Left kidney (tissue), 8 donors: ENCODE data around the gene FANCE. TPM values are rescaled to one million over a fixed set of nuclear protein-coding genes. Genes with fewer than 3 reads are reported as not detected.

ENCODE experiments used
- DNase-seq: peaks from one replicate; pipeline ENCODE4 v3.0.0-alpha.2; 2013
- long read RNA-seq, 8 donors: transcript quantifications; one replicate each; lab custom pipeline, GENCODE V29; 2026
- polyA plus RNA-seq: library from polyadenylated mRNA; unstranded; fragments of 120-200 nt; gene quantifications from one replicate; pipeline ENCODE4 v1.2.1, GENCODE V29; 2013; ENCODE audit not compliant: insufficient read length

FANCE gene, protein sequence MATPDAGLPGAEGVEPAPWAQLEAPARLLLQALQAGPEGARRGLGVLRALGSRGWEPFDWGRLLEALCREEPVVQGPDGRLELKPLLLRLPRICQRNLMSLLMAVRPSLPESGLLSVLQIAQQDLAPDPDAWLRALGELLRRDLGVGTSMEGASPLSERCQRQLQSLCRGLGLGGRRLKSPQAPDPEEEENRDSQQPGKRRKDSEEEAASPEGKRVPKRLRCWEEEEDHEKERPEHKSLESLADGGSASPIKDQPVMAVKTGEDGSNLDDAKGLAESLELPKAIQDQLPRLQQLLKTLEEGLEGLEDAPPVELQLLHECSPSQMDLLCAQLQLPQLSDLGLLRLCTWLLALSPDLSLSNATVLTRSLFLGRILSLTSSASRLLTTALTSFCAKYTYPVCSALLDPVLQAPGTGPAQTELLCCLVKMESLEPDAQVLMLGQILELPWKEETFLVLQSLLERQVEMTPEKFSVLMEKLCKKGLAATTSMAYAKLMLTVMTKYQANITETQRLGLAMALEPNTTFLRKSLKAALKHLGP
- 10.5 TPM for polyA plus RNA-seq
- long read RNA-seq, donor 1, partial matches to known transcripts: 0 of 1 reads
- long read RNA-seq, donor 1, other reads (novel, unspliced or antisense): 0 of 1 reads
- long read RNA-seq, donor 2: 0 reads
- long read RNA-seq, donor 3: 0 reads
- long read RNA-seq, donor 4: 0 reads
- long read RNA-seq, donor 5, partial matches to known transcripts: 0 of 1 reads
- long read RNA-seq, donor 5, other reads (novel, unspliced or antisense): 0 of 1 reads
- long read RNA-seq, donor 6, partial matches to known transcripts: 0 of 1 reads
- long read RNA-seq, donor 6, other reads (novel, unspliced or antisense): 0 of 1 reads
- long read RNA-seq, donor 7, partial matches to known transcripts: 0 of 3 reads
- long read RNA-seq, donor 7, other reads (novel, unspliced or antisense): 0 of 3 reads
- long read RNA-seq, donor 8, partial matches to known transcripts: 0 of 1 reads
- long read RNA-seq, donor 8, other reads (novel, unspliced or antisense): 0 of 1 reads

- peak; percentile 95 for DNase-seq
Observed at GRCh38 chr6:35452183-35453090, at the start of gene FANCE. TSS of gene FANCE (plus strand) at chr6:35452338. CDS start at chr6:35452546, 208 bp downstream.

DNA sequence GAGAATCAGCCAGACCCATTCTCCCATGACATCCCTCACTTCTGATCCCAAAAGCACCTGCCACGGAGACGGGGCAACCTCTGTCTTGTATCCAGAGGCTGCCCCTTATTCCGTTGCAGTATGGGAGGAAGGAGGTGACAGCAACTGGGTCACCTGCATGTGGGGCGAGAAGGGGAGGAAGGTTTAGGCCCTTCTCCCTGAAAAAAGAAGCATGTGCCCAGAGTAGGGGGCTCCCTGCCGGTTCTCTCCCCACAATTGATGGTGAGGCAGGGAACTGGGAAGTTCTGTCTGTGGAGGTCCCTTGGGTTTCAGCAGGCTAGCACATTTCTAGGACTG is 49.3 kb upstream of the FANCE start:
- no peak for DNase-seq

GRCh38 chr6:35403544-35404442 is 48.3 kb upstream of the FANCE start:
- DNase-seq: no peak

DNA sequence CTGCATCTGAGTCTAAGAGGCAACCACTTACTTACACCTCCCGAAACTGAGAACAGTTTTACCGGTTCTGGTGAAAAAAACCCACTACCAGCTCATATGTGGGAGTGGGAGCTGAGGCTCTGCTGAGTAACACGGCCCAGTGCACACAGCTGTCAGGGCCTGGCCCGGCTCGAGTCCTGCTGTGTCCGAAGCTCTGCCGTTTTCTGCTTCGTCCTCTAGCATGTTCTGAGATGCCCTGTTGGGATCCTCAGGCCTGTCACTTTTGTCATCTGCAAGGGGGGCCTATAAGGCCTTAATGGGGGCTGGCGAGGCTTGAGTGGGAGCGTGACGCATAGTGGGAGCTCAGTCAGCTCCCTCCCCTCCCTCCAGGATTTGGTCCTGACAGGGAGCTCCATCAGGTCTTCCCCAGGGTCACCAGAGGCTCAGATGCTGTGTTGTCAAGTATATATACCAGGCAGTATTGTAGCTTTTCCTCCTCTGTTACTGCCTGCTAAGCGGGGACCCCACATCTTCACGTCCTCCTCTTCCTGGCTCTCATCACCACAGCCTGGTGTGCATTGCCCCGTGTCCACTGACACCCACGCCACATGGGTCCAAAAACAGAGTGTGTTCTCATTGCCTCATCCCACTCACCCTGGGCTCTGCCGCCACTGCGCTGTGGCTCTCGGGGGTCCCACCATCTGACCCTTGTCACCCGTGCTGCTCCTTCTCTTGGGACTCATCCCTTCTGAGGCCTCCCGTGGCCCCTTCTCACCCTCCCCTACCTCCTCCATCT is 45.2 kb upstream of the FANCE start:
- DNase-seq: no peak

DNA sequence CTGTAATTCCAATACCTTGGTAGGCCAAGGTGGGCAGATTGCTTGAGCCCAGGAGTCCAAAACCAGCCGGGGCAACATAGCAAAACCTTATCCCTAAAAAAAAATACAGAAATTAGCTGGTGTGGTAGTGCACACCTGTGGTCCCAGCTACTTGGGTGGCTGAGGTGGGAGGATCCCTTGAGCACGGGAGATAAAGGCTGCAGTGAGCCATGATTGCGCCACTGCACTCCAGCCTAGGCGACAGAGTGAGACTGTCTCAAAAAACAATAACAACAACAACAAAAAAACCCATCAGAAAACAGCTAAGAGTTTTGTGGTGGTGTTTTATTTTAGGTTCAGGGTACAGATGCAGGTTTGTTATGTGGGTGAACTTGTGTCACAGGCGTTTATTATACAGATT is 42.9 kb upstream of the FANCE start:
- no peak for DNase-seq

DNA sequence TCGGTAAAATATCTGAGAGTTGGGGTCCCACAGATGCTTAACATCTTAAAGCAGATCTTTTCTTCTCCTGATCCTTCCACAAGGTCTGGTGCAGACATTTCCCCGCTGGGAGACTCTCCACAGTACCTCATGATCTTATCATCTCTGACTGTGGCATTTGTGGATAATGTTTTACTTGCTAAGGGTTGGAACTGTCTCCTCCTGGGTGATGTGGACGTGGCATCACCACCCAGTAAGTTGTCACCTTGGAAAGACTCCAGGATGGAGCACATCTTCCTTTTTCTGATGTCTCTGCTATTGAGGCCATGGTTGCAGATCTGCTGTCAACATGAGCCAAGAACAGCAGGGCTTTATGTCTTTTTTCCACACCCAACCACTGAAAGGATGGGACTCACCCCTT is 42.0 kb upstream of the FANCE start:
- DNase-seq: no peak

DNA sequence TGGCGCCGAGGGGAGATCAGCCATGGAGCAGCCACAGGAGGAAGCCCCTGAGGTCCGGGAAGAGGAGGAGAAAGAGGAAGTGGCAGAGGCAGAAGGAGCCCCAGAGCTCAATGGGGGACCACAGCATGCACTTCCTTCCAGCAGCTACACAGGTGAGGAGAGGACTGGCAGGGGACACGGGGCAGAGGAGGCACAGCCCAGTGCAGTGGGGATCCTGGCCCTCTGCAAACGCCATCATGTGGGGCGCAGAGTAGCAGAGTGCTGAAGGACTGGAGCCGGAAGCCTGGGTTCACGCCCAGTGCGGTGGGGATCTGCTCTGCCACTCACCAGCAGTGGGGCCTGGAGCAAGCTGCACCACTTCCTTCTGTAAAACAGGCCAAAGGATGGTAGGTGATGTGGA is 41.1 kb upstream of the FANCE start:
- no peak for DNase-seq

DNA sequence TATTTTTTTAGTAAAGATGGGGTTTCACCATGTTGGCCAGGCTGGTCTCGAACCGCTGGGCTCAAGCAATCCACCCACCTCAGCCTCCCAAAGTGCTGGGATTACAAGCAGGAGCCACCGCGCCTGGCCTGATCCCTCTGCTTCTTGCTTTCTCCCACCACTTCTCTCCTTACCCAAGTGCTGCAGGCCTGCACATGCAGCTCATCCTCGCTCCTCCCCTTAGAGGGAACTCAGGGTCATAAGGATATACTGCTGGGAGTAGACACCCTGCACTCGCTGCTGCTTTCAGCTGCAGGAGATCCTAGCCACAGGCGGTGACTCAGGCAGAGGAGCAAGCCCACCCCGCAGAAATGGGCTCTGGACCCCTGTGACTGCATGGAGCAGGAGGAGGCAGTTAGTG is 40.0 kb upstream of the FANCE start:
- DNase-seq: no peak

DNA sequence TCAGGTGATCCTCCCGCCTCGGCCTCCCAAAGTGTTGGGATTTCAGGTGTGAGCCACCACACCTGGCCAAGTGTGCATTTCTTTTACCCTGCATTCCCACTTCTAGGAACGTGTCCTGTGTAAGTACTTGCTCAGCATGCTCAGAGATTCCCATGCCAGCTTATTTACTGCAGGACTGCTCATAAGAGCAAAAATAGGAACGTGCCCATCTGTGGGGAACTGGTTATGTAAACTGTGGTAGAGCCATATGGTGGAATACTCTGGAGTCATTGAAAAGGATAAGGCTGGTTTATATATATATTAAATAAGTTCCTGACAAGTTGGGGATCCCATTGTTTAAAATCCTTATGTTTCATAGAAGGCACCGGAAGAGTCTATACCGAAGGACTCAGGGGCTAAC is 38.2 kb upstream of the FANCE start:
- no peak for DNase-seq

DNA sequence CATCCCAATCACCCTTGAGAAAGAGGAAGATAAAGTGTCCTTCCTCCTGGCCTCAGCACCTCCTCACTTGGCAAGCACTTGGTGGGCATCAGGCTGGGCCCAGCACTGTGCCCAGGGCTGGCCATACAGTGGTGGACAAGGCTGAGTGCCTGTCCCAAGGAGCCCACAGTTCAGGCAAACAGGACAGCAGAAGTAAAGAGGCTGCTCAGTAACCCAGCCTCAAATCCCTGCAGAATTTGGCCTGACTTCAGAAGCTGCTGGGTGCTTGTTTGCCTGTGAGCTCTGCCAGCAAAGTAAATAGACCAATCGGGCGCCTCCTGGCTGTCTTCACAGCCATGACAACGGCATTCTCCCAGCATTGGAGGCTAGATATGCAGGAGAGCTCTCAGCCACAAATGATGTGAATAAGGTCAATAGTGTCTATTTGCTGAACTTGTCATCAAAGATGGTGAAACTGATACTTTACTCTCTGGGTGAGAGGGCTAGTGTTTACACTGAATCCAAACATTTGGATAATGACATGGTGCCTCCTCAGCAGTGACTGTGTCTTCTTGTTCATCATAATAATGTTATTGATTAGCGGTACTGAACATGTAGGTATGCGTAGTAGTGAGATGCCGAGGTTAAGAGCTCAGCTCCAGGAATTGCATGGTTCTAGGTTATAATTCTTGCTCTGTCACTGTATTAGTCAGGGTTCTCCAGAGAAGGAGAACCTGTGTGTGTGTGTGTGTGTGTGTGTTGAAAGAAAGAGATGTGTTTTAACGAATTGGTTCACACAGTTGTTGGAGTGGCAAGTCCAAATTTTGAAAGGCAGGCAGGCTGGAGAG is 36.9 kb upstream of the FANCE start:
- DNase-seq: no peak

GRCh38 chr6:35417979-35418661 is 34.0 kb upstream of the FANCE start:
- no peak for DNase-seq

DNA sequence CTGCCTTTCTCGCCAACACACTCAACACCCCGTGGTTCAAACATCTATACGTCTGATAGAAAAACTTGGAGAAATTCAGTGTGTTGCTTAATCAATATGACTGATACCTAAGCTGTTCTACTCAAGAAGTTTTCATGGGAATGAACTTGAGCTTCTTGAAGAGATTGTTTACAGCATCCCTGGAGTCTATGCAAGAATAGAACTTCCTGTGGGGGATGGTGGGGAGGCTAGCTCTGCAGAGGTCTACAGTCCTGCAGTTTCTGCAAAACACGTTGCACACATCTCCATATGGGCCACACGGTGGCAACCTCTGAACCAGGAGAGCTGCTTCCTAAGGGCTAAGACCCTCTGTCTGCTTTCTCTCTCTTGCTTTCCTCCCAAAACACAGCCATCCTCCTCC is 32.7 kb upstream of the FANCE start:
- peak; percentile 26 for DNase-seq

DNA sequence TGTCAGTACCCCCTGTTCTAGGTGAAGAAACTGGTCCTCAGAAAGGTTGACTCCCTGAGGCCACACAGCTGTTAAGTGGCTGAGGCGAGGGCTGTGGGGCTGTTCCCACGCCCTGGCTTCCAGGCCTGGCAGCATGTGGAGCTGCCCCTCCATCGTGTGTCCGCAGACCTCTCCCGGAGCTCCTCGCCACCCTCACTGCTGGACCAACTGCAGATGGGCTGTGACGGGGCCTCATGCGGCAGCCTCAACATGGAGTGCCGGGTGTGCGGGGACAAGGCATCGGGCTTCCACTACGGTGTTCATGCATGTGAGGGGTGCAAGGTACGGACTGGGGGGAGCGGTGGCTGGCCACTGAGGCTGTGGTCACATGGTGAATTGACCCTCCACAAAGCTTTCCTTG is 32.2 kb upstream of the FANCE start:
- DNase-seq: no peak

DNA sequence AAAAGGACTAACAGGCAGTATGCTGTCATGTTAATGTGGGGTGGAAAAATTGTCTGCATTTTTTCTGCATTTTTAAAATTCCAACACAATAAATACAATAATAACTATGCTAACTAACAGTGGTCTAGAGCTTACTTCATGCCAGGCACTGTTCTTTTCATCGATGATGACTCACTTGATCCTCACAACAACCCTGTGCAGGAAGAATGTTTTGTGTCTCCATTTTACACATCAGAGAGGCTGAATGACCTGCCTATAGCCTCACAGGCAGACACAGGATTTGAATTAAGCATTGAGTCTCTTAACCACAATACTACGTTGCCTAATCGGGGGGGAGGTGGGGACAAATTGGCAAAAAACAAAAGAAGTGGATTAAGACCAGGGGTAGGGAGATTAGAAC is 26.9 kb upstream of the FANCE start:
- DNase-seq: no peak

DNA sequence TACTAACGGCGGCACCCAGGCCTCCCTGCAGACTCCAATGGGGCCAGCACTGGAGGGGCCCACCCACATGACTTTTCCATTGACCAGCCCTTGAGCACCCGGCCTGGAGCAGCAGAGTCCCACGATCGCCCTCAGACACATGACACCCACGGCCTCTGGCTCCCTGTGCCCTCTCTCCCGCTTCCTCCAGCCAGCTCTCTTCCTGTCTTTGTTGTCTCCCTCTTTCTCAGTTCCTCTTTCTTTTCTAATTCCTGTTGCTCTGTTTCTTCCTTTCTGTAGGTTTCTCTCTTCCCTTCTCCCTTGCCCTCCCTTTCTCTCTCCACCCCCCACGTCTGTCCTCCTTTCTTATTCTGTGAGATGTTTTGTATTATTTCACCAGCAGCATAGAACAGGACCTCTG is 26.1 kb upstream of the FANCE start:
- DNase-seq: no peak

- DNase-seq: no peak
Observed at GRCh38 chr6:35427435-35427834, 24.7 kb upstream of the FANCE start.

DNA sequence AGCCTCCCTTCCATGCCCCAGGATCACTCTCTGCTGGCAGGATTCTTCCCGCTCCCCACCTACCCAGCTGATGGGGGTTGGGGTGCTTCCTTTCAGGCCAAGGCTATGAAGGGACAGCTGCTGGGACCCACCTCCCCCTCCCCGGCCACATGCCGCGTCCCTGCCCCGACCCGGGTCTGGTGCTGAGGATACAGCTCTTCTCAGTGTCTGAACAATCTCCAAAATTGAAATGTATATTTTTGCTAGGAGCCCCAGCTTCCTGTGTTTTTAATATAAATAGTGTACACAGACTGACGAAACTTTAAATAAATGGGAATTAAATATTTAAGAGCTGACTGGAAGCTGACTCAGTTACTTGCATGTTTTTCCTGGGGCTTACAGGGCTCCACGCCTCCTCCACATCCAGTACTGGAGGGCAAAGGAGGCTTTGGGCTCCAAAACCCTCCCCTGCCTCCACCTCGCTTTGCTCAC is 24.3 kb upstream of the FANCE start:
- no peak for DNase-seq

GRCh38 chr6:35428421-35429149 is 23.6 kb upstream of the FANCE start:
- no peak for DNase-seq
